IMR-90 (cell line): ENCODE measurements around the gene GATAD2A.

Experiments
- BHLHE40 ChIP-seq: fragments of 150-350 bp; IDR thresholded peaks from 2 replicates; pipeline ENCODE4 v1.6.1; 2016; ENCODE audit warnings: mild to moderate bottlenecking, low read depth, low read length
- MXI1 ChIP-seq: IDR thresholded peaks from 2 replicates; pipeline ENCODE4 v1.6.1; 2012; ENCODE audit warnings: low read depth, mild to moderate bottlenecking, low read length, moderate library complexity, borderline replicate concordance
- POLR2A ChIP-seq: IDR thresholded peaks from 2 replicates; pipeline ENCODE4 v1.6.1; 2012; ENCODE audit warnings: mild to moderate bottlenecking, low read depth, low read length
- RAD21 ChIP-seq: IDR thresholded peaks from 2 replicates; pipeline ENCODE4 v1.6.1; 2012; ENCODE audit warnings: low read length, improper control_type of control experiment
- TF ChIP-seq, protein P1 (sequence below): conservative IDR thresholded peaks from 2 replicates; pipeline ENCODE4 v1.5.1; 2012; ENCODE audit warnings: mild to moderate bottlenecking, low read depth, low read length, improper control_type of control experiment

GRCh38 chr19:19444681-19445155 is 39.2 kb downstream of the GATAD2A start:
- TF ChIP-seq, protein P1, sequence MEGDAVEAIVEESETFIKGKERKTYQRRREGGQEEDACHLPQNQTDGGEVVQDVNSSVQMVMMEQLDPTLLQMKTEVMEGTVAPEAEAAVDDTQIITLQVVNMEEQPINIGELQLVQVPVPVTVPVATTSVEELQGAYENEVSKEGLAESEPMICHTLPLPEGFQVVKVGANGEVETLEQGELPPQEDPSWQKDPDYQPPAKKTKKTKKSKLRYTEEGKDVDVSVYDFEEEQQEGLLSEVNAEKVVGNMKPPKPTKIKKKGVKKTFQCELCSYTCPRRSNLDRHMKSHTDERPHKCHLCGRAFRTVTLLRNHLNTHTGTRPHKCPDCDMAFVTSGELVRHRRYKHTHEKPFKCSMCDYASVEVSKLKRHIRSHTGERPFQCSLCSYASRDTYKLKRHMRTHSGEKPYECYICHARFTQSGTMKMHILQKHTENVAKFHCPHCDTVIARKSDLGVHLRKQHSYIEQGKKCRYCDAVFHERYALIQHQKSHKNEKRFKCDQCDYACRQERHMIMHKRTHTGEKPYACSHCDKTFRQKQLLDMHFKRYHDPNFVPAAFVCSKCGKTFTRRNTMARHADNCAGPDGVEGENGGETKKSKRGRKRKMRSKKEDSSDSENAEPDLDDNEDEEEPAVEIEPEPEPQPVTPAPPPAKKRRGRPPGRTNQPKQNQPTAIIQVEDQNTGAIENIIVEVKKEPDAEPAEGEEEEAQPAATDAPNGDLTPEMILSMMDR: no peak
- TF ChIP-seq RAD21: no peak
- no peak for TF ChIP-seq POLR2A
- no peak for TF ChIP-seq MXI1
- TF ChIP-seq BHLHE40: no peak
